Cardiac septum (tissue), 1 donor: ENCODE measurements around the gene APPL1. TPM values are rescaled to one million over a fixed set of nuclear protein-coding genes. Genes with fewer than 3 reads are reported as not detected.
"Not testable (repeated sequence)": the region's sequence is repeated elsewhere in the genome, so short reads cannot be mapped to it uniquely, and the experiment has no call there.

Experiments
- DNase-seq: peaks from one replicate; pipeline ENCODE4 v3.0.0-alpha.2; 2020; ENCODE audit warnings: low spot score
- intact Hi-C: fragments of 100-400 bp; cut with DNase I; formaldehyde crosslinking; loops from one replicate; pipeline ENCODE4 v1.14.0; 2022
- total RNA-seq: library from RNA; stranded (reverse); fragmentation: NEBNext Ultra II Directional; extraction: Animal tissue kit (Norgen Biotek cat#: 25700); gene quantifications from one replicate; pipeline ENCODE4 v1.2.1, GENCODE V29; 2021
- donor health status: DM: no; HTN: no; CAD: no.

Gene APPL1
- total RNA-seq, 1 donor from 2014 or later: 48.6 TPM

- intact Hi-C loops: no loop called here
These were observed 33.6 kb downstream of the APPL1 start for GRCh38 chr3:57261119-57261518.

DNA sequence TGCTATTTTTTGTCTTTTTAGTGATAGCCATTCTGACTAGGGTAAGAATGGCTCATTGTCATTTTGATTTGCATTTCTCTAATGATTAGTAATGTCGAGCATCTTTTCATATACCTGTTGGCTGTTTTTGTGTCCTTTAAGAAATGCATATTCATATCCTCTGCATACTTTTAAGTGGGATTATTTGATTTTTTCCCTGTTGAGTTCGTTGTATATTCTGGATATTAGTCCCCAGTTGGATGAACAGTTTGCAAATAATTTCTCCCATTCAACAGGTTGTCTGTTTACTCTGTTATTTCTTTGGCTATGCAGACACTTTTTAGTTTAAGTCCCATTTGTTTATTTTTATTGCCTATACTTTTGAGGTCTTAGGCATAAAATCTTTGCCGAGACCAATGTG, 34.4 kb downstream of the APPL1 start:
- DNase-seq: no peak

More at GRCh38 chr3:57261119-57261518, 33.6 kb downstream of the APPL1 start:
- DNase-seq: no peak

GRCh38 chr3:57268416-57268815, 40.9 kb downstream of the APPL1 start:
- intact Hi-C loops: no loop called here
- no peak for DNase-seq

More for the DNA sequence above, 34.4 kb downstream of the APPL1 start:
- intact Hi-C loops: no loop called here

DNA sequence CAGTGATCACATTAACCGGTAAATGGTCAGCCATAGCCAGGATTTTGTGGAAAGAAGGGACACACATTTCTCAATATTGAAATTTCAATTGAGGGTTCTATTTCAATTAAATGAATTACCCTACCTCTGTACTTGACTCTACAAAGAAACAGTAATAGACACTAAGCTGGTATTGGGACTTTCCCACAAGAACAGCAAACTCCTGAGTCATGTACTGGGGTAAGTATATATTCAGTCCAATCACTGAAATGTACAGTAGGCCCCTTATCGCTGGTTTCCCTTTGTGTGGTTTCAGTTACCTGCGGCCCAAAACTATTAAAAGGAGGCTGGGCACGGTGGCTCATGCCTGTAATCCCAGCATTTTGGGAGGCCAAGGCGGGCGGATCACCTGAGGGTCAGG, 47.3 kb downstream of the APPL1 start:
- no peak for DNase-seq
- intact Hi-C loops: no loop called here

DNA sequence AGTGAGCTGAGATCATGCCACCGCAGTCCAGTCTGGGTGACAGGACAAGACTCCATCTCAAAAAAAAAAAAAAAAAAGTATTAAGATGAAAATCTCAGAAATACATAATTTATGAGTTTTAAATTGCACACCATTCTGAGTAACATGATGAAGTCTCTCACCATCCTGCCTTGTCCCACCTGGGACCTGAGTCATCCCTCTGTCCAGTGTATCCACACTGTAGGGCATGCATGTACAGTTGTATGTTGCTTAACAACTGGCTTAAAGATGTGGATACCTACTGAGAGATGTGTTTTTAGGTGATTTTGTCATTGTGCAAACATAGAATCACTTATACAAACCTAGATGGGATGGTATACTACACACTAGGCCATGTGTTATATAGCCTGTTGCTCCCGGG, 47.9 kb downstream of the APPL1 start:
- no peak for DNase-seq
- intact Hi-C loops: no loop called here

DNA sequence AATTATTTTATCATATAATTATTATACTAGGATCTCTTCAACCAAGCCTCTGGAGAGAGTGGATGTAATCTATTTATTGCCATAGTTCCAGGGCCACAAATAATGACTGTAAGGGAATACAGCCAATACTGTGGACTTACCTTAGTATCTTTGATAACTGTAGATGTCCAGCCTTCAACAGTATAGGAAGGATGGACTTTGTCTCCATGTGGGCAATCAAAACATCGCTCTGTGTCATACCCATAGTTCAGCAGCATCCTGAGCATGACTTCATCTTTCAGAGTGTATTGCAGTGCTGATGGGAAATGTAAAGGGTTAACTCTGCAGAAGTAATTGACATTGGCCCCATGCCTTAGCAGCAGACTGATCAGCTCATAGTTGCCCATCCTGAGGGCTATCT, 50.7 kb downstream of the APPL1 start:
- intact Hi-C loops: no loop called here
- no peak for DNase-seq

- no peak for DNase-seq
- intact Hi-C loops: no loop called here
These were observed 52.2 kb downstream of the APPL1 start for GRCh38 chr3:57279685-57280084.

DNA sequence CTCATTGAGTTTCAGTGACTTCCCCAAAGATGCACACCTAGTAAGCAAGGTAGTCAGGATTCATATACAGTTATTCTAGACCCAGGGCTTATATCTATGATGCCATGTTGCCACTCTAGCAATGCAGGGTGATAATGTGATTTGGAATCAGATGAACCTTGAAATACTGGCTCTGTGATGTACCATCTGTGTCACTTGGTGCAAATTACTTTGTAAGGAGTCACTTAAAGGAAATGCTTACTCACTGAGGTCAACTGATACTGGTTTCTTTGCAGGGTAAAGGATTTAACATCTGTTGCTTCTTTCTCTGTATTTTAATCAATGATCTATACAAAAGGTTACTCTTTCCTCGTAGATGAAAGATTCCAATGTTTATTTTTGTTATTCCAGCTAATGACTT, 54.2 kb downstream of the APPL1 start:
- intact Hi-C loops: no loop called here
- no peak for DNase-seq

DNA sequence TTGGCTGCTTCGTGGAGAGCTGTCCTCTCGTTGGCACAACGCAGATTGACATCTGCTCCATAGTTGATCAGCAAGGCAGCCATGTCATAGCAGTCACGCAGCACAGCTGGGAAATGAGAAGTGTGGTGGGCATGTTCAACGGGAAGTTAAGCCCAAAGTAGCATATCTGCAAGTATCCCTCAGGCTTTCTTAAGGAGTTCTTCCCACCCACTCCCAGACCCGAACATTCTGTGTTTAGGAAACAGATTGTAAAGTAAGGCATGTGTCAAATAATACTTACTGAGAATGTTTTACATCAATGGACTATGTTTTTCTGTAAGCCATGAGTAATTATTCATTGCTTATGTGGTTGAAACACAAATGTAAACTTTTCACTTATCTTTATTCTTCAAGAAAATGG, 55.8 kb downstream of the APPL1 start:
- no peak for DNase-seq
- intact Hi-C loops: no loop called here

DNA sequence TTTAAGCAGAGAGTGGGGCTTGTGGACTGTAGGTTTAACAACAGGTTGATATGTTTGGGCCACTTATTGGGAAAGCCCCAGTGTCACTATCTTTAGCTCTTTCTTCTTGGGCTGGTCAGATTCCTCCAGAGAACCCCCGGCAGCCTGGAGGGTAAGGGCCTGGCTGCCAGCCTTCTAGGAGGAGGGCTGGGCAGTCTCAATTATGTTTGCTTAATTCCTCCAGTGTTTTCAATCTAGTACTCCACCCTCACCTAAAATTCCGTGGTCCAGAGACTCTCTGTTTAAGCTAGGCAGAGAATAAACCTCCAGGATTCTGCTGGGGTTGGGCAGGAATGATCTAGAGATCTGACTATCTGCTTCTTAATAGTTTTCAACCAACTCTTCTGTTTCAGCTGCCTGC, 59.7 kb downstream of the APPL1 start:
- intact Hi-C loops: no loop called here
- no peak for DNase-seq

DNA sequence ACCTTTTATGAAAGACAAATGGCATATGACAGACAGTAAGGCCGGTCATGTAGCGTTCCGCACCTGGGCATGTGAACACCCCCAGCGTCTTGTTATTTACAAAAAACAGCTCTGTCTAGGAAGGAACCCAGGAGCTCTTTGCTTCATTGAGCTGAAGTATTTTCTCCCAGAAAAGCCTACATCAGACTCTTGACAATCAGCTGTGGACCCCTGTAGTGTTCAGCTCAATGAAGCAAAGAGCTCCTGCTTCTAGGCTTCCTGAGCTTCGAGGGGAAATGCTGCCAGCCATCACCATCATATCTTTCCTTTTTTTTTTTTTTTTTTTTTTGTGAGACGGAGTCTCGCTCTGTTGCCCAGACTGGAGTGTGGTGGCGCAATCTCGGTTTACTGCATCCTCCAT, 60.9 kb downstream of the APPL1 start:
- DNase-seq: no peak
- intact Hi-C loops: no loop called here

DNA sequence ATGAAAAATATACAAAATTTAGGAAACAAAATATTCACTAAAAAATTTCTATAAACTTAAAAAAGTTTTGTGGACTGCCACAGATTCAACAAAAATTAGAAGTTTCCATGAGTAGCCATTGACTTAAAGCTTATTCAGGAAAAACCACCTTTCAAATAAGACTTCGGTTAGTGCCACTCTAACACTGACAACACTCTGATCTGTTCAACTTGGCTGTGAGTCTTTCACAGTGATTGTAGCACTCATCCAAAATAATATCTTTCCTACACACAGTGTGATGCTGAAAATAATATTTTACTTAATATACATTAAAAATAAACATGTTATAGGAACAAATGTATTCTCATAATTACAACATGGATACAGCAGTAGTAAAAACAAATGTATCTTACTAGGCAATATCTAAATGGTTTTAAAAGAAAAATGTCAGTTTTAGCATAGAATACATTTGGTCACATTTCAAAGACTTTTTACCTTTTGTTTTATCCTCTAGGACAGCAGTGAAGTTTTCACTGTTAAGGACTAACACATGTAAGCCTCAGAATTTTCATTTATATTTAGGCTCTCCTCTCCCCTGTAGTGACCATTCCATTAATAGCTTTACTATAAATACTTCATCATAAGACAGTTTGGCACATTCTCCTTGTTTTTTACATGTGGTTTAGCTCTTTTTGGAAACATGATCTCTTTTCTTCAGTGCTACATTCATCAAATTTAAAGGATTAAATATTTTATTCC, 64.8 kb downstream of the APPL1 start, which contains the start of gene ASB14:
Gene ASB14, minus strand, starts transcription at position 527 of the 738 bp plus-strand sequence. CDS start 652 bp downstream, outside the sequence.
- DNase-seq: no peak
- intact Hi-C loops: no loop called here

- DNase-seq: no peak
- intact Hi-C loops: no loop called here
These were observed 65.5 kb downstream of the APPL1 start for GRCh38 chr3:57292897-57293526.

GRCh38 chr3:57298041-57298440, 70.5 kb downstream of the APPL1 start:
- intact Hi-C loops: no loop called here

GRCh38 chr3:57303520-57303919, 76.0 kb downstream of the APPL1 start:
- DNase-seq, intact Hi-C loops: not testable (repeated sequence)

More at GRCh38 chr3:57298041-57298440, 70.5 kb downstream of the APPL1 start:
- DNase-seq: no peak

DNA sequence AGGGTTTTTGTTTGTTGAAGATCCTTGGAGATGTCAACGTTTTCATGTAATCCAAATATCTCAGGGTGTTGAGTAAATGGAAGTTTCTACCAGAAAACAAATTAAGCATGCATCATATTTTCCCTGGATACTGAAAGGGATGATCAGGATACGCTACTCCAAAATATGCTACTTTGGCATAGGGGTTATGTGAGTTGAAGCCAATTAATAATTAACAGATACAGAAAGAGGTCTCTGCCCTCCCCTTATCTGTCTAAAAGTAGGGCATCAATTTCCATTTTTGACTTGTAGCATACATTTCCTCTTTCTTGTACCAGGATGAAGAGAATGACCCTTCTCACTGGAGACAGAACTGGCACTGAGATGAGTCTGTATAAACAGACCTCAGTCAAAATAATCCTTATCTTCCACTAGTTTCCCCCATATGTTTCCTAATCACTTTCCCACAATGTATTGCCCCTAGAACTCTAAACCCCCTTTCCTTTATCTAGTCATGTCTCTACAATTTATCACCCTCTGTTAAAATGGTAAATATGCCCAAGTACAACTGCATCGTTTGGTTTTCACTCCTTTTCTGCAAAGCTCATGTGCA, 82.3 kb downstream of the APPL1 start:
- intact Hi-C loops: no loop called here
- DNase-seq: no peak

GRCh38 chr3:57314204-57314603, 86.7 kb downstream of the APPL1 start:
- no peak for DNase-seq
- intact Hi-C loops: no loop called here
